K562 (cell line): ENCODE measurements around the gene MCM6. TPM values are rescaled to one million over a fixed set of nuclear protein-coding genes. Genes with fewer than 3 reads are reported as not detected.

Source experiments
- ARID1B ChIP-seq: fragments of 450-650 bp; IDR thresholded peaks from 2 replicates; pipeline ENCODE4 v1.6.1; 2016; ENCODE audit warnings: antibody characterized with exemption, mild to moderate bottlenecking, inconsistent platforms
- BMI1 ChIP-seq: fragments of 150-350 bp; IDR thresholded peaks from 2 replicates; pipeline ENCODE4 v1.6.1; 2014; ENCODE audit warnings: low read length
- CBFA2T2 ChIP-seq: fragments of 450-650 bp; conservative IDR thresholded peaks from 2 replicates; pipeline ENCODE4 v1.6.1; 2017; ENCODE audit warnings: mild to moderate bottlenecking
- CSDE1 ChIP-seq, 2 experiments: fragments of 450-650 bp; IDR thresholded peaks; 2 replicates each; pipeline ENCODE4 v1.6.1; 2016; ENCODE audit warnings: mild to moderate bottlenecking in 1 of 2
- DPF2 ChIP-seq: fragments of 450-650 bp; IDR thresholded peaks from 2 replicates; pipeline ENCODE4 v1.6.1; 2016
- KLF6 ChIP-seq: fragments of 250-450 bp; sonication (Bioruptor Pico); IDR thresholded peaks from 2 replicates; pipeline ENCODE4 v1.4.0; 2020; ENCODE audit warnings: mild to moderate bottlenecking, moderate library complexity, borderline replicate concordance
- POLR2B ChIP-seq: fragments of 450-650 bp; IDR thresholded peaks from 2 replicates; pipeline ENCODE4 v1.6.1; 2018; ENCODE audit warnings: low read depth; ENCODE audit not compliant: partially characterized antibody
- SREBF1 ChIP-seq: fragments of 150-350 bp; IDR thresholded peaks from 2 replicates; pipeline ENCODE4 v1.6.1; 2014; ENCODE audit warnings: antibody characterized with exemption, low read depth, low read length, borderline replicate concordance
- TFAP4 ChIP-seq: sonication (generic); formaldehyde crosslinking; IDR thresholded peaks from 2 replicates; pipeline ENCODE4 v1.8.0; 2022; ENCODE audit warnings: missing genetic modification reagents, mild to moderate bottlenecking, moderate library complexity, borderline replicate concordance
- polyA plus RNA-seq, 8 experiments: library from polyadenylated mRNA; depleted of rRNA in 4 of 8; stranded (reverse) in 5 of 8; unstranded in 3 of 8; fragments of >200 nt; fragmentation: Nextera tagmentation in 2 of 8; fragmentation: Illumina TruSeq in 1 of 8; extraction: Ambion mirVana in 2 of 8; extraction: Trizol in 1 of 8; gene quantifications; 2 replicates each; pipeline versions ENCODE4 v1.2.1 to v1.2.3, GENCODE V29; 2011 to 2014; ENCODE audit warnings: inconsistent platforms in 1 of 8, missing spikeins in 1 of 8
- total RNA-seq, 7 experiments: library from RNA; depleted of rRNA in 6 of 7; stranded (reverse); fragments of >200 nt in 6 of 7; fragmentation: Illumina TruSeq in 2 of 7; extraction: Trizol in 2 of 7; gene quantifications; 2 replicates each; pipeline versions ENCODE4 v1.2.1 to v1.2.3, GENCODE V29; 2011 to 2021; ENCODE audit warnings: low replicate concordance in 1 of 7
- TF ChIP-seq, protein P1 (sequence below): fragments of 200-600 bp; sonication (generic); IDR thresholded peaks from one replicate; pipeline ENCODE4 v1.6.1; 2012; ENCODE audit warnings: mild to moderate bottlenecking, low read depth, low read length, inconsistent platforms

MCM6 gene
- total and polyA plus RNA-seq, 9 of the 15 experiments (the other 6 are each of a cell fraction or from before 2014, with no cell fraction given) = 42.6 to 133 (median 82.4) TPM

DNA sequence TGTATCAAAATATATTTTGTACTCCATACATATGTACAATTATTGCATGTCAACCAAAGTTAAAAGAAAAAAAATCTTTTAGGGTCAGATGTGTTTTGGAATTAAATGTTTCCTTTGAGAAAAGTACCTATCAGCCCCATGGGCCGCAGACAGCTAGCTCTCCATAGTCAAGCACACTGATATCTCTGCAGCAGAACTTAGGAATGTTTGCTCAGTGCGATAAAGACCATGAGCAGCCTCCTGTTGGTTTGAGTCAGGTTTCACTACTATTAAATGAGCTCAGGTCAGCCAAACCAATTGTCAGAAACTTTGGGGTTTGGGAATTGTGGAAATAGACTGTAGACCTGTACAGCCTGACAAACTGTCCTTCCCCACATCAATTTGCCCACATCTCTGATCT is 73.0 kb downstream of the MCM6 start (continued):
- no peak for TF ChIP-seq POLR2B
- TF ChIP-seq BMI1 = no peak
- no peak for TF ChIP-seq KLF6 (CRISPR knock-in tag)
- TF ChIP-seq CSDE1 (IDR thresholded peaks at IDR 0.05) = no peak
- TF ChIP-seq ARID1B = 0 out of 2 replicates have a peak, but pooled peaks have one; percentile 29
- TF ChIP-seq TFAP4 (CRISPR knock-in tag) = no peak
- no peak for TF ChIP-seq SREBF1
- TF ChIP-seq CBFA2T2 = peak; percentile 12; the same call in 1 of the 2 replicates
- TF ChIP-seq, protein P1, sequence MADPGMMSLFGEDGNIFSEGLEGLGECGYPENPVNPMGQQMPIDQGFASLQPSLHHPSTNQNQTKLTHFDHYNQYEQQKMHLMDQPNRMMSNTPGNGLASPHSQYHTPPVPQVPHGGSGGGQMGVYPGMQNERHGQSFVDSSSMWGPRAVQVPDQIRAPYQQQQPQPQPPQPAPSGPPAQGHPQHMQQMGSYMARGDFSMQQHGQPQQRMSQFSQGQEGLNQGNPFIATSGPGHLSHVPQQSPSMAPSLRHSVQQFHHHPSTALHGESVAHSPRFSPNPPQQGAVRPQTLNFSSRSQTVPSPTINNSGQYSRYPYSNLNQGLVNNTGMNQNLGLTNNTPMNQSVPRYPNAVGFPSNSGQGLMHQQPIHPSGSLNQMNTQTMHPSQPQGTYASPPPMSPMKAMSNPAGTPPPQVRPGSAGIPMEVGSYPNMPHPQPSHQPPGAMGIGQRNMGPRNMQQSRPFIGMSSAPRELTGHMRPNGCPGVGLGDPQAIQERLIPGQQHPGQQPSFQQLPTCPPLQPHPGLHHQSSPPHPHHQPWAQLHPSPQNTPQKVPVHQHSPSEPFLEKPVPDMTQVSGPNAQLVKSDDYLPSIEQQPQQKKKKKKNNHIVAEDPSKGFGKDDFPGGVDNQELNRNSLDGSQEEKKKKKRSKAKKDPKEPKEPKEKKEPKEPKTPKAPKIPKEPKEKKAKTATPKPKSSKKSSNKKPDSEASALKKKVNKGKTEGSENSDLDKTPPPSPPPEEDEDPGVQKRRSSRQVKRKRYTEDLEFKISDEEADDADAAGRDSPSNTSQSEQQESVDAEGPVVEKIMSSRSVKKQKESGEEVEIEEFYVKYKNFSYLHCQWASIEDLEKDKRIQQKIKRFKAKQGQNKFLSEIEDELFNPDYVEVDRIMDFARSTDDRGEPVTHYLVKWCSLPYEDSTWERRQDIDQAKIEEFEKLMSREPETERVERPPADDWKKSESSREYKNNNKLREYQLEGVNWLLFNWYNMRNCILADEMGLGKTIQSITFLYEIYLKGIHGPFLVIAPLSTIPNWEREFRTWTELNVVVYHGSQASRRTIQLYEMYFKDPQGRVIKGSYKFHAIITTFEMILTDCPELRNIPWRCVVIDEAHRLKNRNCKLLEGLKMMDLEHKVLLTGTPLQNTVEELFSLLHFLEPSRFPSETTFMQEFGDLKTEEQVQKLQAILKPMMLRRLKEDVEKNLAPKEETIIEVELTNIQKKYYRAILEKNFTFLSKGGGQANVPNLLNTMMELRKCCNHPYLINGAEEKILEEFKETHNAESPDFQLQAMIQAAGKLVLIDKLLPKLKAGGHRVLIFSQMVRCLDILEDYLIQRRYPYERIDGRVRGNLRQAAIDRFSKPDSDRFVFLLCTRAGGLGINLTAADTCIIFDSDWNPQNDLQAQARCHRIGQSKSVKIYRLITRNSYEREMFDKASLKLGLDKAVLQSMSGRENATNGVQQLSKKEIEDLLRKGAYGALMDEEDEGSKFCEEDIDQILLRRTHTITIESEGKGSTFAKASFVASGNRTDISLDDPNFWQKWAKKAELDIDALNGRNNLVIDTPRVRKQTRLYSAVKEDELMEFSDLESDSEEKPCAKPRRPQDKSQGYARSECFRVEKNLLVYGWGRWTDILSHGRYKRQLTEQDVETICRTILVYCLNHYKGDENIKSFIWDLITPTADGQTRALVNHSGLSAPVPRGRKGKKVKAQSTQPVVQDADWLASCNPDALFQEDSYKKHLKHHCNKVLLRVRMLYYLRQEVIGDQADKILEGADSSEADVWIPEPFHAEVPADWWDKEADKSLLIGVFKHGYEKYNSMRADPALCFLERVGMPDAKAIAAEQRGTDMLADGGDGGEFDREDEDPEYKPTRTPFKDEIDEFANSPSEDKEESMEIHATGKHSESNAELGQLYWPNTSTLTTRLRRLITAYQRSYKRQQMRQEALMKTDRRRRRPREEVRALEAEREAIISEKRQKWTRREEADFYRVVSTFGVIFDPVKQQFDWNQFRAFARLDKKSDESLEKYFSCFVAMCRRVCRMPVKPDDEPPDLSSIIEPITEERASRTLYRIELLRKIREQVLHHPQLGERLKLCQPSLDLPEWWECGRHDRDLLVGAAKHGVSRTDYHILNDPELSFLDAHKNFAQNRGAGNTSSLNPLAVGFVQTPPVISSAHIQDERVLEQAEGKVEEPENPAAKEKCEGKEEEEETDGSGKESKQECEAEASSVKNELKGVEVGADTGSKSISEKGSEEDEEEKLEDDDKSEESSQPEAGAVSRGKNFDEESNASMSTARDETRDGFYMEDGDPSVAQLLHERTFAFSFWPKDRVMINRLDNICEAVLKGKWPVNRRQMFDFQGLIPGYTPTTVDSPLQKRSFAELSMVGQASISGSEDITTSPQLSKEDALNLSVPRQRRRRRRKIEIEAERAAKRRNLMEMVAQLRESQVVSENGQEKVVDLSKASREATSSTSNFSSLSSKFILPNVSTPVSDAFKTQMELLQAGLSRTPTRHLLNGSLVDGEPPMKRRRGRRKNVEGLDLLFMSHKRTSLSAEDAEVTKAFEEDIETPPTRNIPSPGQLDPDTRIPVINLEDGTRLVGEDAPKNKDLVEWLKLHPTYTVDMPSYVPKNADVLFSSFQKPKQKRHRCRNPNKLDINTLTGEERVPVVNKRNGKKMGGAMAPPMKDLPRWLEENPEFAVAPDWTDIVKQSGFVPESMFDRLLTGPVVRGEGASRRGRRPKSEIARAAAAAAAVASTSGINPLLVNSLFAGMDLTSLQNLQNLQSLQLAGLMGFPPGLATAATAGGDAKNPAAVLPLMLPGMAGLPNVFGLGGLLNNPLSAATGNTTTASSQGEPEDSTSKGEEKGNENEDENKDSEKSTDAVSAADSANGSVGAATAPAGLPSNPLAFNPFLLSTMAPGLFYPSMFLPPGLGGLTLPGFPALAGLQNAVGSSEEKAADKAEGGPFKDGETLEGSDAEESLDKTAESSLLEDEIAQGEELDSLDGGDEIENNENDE = no peak
- TF ChIP-seq DPF2 = no peak
